ENCODE results near the gene BCLAF1.
A peak's percentile ranks its signal among the peaks of the same experiment; 100 is the strongest.
"Not testable (repeated sequence)": the region's sequence is repeated elsewhere in the genome, so short reads cannot be mapped to it uniquely, and the experiment has no call there.

BCLAF1 gene

GRCh38 chr6:136309729-136310311 lies 20.2 kb upstream of the BCLAF1 start:
- no peak for DNase-seq (ENCODE audit: low read depth)

GRCh38 chr6:136309171-136309570 lies 19.5 kb upstream of the BCLAF1 start:
- DNase-seq (ENCODE audit: low read depth), result no peak

- DNase-seq (ENCODE audit: low read depth), result not testable (repeated sequence)
Observed at GRCh38 chr6:136308469-136308868, 18.8 kb upstream of the BCLAF1 start.

DNA sequence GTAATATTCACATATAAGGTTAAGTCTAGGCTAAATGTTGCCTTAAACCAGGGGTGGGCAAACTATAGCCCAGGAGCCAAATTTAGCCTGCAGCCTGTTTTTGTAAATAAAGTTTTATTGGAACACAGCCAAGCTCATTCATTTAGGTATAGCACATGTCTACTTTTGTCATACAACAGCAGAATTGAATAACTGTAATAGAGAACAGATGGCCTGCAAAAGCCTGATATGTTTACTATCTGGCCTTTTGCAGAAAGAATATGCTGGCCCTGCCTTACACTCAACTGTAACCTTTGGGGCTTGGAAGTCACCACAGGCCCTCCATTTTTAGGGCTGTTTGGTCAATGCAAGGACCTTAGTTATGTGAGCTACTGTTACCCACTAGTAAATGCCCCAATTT lies 17.7 kb upstream of the BCLAF1 start:
- DNase-seq (ENCODE audit: low read depth), result no peak

DNA sequence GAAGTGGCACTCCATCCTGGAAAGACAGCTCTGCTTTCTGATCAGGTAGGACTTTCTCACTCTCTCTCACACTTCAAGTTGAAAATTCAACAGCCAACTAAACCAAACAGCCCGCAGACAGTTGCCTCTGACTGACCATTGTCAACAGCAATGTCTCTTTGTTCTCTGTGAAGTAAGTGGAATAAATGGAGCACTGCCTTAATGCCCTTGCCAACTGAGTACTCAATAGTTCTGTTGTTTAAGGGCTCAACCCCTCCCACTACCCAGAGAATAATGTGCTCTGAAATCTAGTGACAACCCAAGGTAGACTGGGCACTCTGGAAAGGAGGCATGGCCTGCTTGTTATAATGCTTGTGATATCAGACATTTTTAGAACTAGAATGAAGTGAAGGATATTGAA lies 16.8 kb upstream of the BCLAF1 start:
- DNase-seq (ENCODE audit: low read depth), result no peak

GRCh38 chr6:136304410-136304809 lies 14.8 kb upstream of the BCLAF1 start:
- no peak for DNase-seq (ENCODE audit: low read depth)

- DNase-seq (ENCODE audit: low read depth), result no peak
Observed at GRCh38 chr6:136303516-136303915, 13.9 kb upstream of the BCLAF1 start.

- DNase-seq (ENCODE audit: low read depth), result no peak
Observed at GRCh38 chr6:136294621-136295020, 5.0 kb upstream of the BCLAF1 start.

DNA sequence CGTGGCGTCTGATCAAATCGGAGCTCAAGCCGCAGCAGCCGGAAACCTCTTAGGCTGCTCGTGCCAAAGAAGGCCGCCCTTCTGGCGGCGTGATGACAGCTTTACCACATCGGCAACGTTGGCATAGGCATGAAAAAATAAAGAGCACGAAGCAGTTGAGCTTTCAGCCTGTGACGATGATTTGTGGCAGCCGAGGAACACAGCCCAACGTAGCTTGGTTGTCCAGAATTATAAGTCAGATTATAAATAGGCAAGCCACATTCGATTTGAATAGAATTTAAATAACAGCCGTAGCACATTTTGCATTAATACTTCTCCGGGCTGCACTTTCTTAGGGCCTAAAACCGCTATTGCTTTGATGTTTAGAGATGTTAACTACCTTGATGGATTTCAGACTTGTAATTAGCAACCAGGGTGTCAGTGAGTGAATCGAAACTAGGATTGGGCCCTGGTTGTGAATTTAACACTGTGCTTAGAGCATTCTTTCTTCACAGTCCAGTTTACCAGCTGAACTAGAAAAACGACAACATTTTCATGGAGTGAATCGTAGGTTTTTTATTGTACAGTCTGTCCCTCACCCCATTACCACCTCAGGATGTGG lies 864 bp upstream of the BCLAF1 start:
- peak; percentile 65 for DNase-seq (ENCODE audit: low read depth)

DNA sequence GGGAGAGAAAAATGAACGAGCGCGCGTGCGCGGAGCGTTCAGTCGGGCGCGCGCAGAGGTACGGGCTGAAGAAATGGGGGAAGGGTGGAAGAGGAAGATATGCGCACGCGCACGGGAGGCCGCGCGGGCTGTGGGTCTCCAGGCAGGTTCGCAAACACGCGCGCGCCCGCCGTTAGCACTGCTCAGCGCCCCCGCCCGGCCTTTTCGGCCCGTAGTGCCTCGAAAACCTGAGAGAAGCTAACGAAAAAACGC lies 393 bp downstream of the BCLAF1 start:
- DNase-seq (ENCODE audit: low read depth), result peak; percentile 89

DNA sequence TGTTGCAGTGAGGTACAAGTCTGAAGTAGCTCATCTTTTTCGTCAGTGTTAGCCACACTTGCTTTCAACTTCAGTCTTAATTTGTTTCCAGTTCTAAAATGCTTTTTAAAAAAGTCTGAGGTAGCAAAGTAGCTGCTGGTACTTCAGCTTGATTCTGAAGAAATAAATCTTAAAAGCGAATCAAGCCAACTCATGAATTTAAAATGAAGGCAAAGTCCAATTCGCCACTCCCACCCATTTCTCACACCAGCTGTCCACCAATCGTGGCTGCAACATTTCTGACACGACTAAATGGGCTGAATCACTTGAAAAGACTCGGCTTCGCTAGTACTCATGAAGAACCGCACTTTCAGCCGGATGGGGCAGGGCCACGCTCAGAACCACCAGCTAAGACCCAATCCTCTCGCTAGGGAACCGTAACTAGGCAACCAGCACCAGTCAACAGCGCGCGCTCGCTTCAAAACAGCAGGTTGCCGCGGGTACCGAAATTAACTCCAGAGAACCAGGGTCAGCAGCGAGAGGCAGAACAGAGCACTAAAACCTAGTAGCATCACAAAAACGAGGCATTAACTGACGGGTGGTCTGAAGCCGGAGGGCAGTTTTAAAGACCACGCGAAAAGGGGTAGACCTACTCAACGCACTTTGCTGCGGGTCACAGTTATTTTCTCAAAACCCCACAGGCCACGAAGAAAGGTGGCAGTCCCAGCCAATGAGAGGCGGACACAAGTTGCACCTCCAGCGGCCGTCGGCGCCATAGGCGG lies 900 bp downstream of the BCLAF1 start:
- DNase-seq (ENCODE audit: low read depth), result peak; percentile 72

GRCh38 chr6:136284909-136285308 lies 4.7 kb downstream of the BCLAF1 start:
- no peak for DNase-seq (ENCODE audit: low read depth)

DNA sequence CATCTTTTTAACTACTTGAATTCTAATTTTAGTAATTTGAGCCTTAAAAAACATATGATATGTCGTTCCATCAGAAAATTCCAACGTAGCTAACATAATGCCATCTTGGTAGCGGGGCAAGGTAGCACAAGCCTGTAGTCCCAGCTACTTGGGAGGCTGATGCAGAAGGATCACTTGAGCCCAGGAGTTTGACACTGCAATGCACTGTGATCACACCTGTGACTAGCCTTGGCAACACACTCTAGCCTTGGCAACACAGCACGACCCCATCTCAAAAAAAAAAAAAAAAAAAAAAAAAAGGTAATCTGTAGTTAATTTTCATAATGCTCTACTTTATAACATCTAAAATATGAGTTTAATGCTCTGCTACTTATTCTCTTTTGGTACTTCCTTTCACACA lies 6.7 kb downstream of the BCLAF1 start:
- DNase-seq (ENCODE audit: low read depth), result no peak

DNA sequence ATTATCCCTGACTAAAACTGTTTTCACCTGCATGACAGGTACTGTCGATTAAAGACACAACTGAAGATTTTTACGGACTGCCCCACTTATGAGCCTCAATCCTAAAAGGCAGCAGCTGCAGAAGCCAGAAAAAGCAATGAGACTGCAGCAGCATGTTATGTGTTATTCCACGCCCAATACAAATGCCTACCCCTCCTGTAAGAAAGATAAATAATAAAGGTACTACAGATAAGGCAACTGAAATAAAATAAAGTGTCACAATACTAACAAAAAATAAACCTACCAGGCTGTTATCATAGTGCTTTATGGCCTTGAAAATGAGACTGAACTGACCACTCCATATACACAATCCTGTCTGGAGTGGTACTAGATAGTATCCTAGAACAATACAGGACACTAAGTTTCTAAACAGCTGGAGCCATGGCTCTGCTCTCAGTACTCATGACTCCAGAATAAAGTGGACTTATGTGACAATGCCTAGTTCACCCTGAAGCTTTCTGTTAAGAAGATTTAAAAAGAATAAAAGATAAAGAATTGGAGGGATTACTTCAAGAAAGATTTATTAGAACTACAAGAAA lies 9.5 kb downstream of the BCLAF1 start:
- no peak for DNase-seq (ENCODE audit: low read depth)

DNA sequence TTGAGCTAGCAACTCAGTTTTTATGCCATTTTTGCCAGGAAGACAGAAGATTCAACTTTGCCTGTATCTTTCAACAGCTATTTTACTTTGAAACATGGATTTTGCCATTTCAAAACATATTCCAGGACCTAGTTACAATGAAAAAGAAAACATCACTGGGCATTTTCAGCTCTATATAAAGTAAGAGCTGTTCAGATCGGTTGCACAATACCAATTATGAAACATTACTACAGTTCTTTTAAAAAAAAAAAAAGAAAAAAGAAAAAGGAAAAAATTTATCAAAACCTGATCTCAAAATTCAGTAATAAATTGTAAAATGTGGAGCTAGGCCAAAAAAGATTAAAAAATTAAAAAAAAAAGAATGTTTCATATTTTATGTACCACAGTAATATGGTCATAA lies 15.6 kb downstream of the BCLAF1 start:
- no peak for DNase-seq (ENCODE audit: low read depth)

- DNase-seq (ENCODE audit: low read depth), result no peak
Observed at GRCh38 chr6:136265101-136265500, 24.5 kb downstream of the BCLAF1 start.

GRCh38 chr6:136262940-136263339 lies 26.7 kb downstream of the BCLAF1 start:
- no peak for DNase-seq (ENCODE audit: low read depth)

GRCh38 chr6:136254851-136255466 lies 34.7 kb downstream of the BCLAF1 start:
- DNase-seq (ENCODE audit: low read depth), result no peak

- DNase-seq (ENCODE audit: low read depth), result no peak
Observed at GRCh38 chr6:136253734-136254133, 35.9 kb downstream of the BCLAF1 start.

DNA sequence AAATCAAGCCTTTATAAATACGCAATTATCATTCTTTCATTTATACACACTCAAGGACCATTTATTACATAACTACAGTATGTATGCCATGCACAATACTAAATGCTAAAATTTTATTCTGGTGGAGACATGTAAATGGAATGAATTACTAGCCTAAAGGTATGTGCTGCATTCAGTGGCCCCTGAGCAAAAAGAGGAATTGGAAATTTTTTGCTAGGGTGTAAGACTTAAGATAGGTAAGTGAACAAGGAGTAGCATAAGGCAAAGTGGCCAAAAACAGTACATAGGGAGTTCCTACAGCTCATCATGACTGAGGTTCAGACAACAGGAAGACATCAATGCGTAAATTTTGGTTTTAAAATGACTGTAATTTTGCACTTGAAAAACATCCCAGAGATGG lies 37.2 kb downstream of the BCLAF1 start:
- DNase-seq (ENCODE audit: low read depth), result no peak

DNA sequence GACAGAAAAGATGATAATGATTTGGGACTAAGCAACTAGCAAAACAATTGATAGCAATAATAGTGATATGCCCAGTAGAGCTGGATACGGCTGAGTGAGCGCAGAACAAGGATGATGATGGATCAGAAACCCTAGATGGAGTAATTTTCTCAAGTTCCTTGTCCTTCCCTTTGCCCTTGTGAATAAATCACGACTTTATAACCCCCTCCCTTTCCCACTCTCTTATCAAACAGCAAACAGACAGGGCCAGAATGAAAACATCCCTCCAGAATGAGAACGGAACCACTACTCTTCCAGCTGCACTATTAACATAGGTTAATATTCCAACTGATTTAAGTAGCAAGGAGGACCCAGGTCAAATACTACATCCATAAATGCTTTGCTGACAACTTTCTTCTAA lies 38.3 kb downstream of the BCLAF1 start:
- DNase-seq (ENCODE audit: low read depth), result no peak

GRCh38 chr6:136250686-136251008 lies 39.0 kb downstream of the BCLAF1 start:
- no peak for DNase-seq (ENCODE audit: low read depth)
